NCI-H146 treated with DMSO at 0.1 percent for 48 hours (cell line): Measurements from ENCODE around the gene ATR.
A peak's percentile ranks its signal among the peaks of the same experiment; 100 is the strongest.
"Not testable (repeated sequence)": the region's sequence is repeated elsewhere in the genome, so short reads cannot be mapped to it uniquely, and the experiment has no call there.

Experiments
- DNase-seq: peaks from one replicate; lab custom pipeline; 2025; ENCODE audit not compliant: unreplicated experiment; lab: John Stamatoyannopoulos, UW

Gene ATR

DNA sequence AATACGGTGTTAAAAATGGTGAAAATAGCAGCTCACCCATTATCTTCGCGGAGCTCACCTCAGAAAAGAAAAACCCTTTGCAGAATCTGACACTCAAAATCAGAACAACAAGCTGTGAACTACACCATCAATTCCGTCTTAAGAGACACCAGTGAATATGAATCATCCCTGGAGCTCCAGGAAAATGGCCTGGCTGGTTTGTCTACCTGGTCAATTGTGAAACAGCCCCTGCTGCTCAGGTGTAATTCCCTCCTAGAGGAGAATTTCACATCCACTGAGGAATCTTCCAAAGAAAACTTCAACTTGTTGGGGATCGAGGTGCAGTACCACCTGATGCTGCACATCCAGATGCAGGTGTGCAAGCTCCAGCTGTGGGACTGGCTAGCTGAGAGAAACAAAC lies 127.7 kb downstream of the ATR start:
- no peak for DNase-seq

GRCh38 chr3:142450189-142450588 lies 128.3 kb downstream of the ATR start:
- DNase-seq: no peak

- DNase-seq: peak; percentile 92
Measured at GRCh38 chr3:142447852-142448823, 130.4 kb downstream of the ATR start, which contains the start of gene XRN1. XRN1 (minus strand) TSS chr3:142448037; CDS start chr3:142447944, 93 bp downstream.

DNA sequence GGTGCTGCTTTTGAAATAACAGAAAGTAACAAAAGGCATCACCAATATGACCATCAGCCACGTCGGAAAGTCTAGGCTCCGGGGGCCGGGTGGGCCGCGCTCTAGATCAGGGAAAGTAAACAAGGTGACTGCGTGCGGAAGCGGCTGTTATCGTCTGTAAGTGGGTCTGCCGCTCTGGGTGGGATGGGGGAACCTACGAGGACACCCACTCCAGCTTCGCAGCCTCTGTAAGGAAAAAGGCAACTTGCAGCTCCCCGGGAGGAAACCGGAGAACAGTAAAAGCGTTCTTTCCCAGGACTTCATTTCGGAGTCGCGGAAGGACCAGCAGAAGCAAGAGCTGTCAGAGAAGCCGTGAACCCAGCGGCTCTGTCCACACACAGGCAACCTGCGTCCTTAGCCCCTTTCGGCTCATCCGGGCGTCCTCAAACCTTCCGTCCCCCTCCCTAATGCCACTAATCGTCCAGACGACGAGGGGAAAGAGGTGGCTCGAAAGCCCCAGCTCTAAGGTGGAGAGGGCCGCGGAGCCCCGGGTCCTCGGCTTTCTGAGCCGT lies 131.2 kb downstream of the ATR start:
- DNase-seq: peak; percentile 67

GRCh38 chr3:142445816-142446254 lies 132.7 kb downstream of the ATR start:
- DNase-seq: no peak

DNA sequence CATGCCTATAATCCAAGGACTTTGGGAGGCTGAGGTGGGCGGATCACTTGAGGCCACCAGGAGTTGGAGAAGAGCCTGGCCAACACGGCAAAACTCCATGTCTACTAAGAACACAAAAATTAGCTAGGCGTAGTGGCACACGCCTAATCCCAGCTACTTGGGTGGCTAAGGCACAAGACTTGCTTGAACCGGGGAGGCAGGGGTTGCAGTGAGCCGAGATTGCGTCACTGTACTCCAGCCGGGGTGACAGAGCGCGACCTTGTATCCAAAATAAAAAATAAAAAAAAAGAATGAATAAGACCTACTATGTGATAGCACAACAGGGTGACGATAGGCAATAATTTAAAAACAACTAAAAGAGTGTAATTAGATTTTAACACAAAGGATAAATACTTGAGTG lies 134.2 kb downstream of the ATR start:
- no peak for DNase-seq

- DNase-seq: not testable (repeated sequence)
Measured at GRCh38 chr3:142443060-142443459, 135.5 kb downstream of the ATR start.

- DNase-seq: not testable (repeated sequence)
Measured at GRCh38 chr3:142439499-142440220, 138.9 kb downstream of the ATR start.

- not testable (repeated sequence) for DNase-seq
Measured at GRCh38 chr3:142438096-142438495, 140.4 kb downstream of the ATR start.

- no peak for DNase-seq
Measured at GRCh38 chr3:142436951-142437585, 141.5 kb downstream of the ATR start.

DNA sequence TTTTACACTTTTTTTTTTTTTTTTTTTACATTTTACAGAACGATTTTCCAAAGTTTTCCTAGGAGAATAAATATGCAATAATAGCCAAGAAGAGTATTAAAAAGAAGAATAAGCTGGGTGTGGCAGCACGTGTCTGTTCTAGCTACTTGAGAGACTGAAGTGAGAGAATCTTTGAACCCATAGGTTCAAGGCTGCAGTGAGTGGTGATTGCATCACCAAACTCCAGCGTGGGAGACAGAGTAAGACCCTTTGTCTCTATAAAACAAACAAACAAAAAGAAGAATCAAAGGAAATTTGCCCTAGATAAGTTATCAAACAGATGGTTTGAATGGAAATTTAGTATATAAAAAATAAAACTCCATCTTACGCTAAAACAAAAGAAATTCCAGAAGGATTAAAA lies 144.0 kb downstream of the ATR start:
- DNase-seq: no peak

DNA sequence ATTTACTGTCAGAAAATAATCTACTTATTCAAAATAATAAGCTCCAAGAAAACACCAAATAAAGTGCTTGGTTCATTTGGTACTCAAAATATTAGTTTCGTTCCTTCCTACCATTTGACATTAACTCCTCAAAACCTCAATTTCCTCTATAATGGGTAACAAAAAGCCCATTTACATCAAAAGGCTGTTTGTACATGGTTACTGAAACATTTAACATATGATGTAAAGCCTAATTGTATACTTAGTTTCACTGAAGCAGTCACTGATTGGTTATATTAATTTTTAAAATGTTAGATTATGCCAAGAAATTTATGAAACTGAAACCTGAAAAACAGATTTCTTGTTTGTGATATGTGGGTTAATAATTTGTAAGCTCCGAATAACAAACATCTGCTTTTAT lies 145.4 kb downstream of the ATR start:
- no peak for DNase-seq

DNA sequence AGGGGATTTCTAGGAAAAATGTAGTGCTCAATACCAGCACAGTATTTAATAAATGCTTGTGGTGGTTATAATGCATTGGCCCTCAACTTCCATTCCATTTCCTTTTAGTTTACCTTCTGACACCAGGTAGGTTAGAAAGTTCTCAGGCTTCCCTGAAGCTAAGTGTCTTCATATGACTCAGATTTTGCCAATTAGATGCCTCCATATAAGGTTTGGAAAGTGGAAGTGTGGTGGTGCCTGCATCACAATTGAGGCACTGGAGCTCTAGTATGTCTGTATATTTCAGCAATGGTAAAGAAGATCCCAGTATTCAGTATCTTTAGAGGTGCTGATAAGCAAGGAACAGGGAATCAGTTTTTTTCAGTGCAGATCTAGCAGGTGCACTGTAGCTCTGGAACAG lies 149.0 kb downstream of the ATR start:
- DNase-seq: no peak

DNA sequence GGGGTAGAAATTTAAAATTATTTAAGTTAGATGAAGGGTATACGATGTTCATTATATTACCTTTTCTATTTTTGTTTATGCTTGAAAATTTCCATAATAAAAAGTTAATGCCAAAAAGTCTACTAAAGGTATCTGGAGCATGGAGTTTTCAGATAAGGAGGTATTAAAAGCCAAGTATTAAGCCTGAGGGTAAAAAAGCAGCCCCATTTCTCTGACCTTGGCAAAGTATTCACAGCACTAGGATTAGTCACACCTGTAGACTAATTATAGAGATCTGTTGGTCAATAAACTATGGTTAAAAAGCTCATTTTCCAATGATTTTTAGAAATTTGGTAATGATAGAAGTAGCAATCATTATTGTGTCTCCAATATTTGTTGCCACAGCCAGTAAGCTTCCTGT lies 153.8 kb downstream of the ATR start:
- no peak for DNase-seq

DNA sequence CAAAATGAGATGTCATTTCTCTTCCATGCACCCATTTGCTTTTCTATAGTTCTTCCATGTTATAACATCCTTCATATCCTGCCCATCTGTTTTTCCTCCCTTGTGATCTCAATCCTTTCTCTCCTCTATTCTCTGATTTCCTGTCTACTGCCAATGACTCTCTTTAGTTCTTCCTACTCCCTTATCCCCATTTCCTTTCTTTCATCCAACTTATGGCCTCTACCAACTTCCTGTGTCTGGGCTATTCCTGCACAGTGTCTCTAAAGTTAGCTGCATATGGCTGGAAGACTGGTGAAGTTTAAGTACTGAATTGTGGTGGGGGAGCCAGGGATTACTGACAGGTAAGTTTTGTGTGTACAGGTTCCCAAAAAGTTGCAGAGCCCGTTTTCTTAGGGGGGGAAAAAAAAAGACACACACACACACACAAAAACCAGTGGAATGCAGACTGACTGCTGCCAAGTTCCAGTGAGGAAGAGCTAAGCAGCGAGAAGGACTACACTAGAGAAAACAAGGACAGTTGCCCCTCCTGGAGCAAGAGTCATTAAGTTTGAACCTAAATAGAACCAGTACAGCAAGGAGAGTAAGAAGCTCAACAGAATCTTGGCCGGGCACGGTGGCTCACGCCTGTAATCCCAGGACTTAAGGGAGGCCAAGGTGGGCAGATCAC lies 159.5 kb downstream of the ATR start:
- DNase-seq: no peak

- DNase-seq: no peak
Measured at GRCh38 chr3:142417302-142417701, 161.2 kb downstream of the ATR start.

DNA sequence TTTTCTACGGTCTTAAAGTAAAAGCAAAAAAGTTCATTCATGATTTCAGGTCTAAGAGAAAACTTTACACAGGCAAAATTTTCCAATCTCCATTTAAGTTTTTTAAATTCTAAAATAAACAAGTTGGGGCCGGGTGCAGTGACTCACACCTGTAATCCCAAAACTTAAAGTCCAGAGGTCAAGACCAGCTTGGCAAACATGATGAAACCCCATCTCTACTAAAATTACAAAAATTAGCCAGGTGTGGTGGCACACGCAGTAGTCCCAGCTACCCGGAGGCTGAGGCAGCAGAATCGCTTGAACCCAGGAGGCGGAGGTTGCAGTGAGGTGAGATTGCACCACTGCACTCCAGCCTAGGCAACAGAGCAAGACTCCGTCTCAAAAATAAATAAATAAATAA lies 178.0 kb downstream of the ATR start:
- DNase-seq: not testable (repeated sequence)
